HG03045 (cell line): ENCODE measurements around the gene SLC6A9.

Experiments
- ATAC-seq: cut with Tn5 transposase; IDR thresholded peaks from one replicate; pipeline ENCODE4 v1.9.1; 2021; ENCODE audit warnings: mild to moderate bottlenecking, moderate library complexity; ENCODE audit not compliant: unreplicated experiment

SLC6A9 gene

DNA sequence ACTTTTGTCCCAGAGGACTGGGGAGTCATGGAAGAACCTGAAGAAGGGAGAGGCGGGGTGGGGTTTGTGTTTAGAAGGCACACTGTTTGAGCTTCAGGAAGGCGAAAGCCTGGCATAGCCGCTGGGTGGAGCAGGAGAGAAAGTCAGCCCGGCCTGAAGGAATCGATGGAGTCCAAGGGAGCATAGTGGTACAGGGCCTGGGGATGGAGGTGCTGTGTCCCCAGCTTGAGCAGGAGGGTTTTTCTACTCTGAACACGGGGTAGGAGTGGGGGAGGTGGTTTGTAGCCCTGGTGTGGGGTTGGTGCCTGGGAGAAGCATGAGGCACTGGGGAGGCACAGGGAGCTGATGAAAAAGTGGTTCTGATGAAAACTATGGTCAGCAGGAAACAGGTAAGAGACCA lies 44.5 kb downstream of the SLC6A9 start:
- no peak for ATAC-seq

DNA sequence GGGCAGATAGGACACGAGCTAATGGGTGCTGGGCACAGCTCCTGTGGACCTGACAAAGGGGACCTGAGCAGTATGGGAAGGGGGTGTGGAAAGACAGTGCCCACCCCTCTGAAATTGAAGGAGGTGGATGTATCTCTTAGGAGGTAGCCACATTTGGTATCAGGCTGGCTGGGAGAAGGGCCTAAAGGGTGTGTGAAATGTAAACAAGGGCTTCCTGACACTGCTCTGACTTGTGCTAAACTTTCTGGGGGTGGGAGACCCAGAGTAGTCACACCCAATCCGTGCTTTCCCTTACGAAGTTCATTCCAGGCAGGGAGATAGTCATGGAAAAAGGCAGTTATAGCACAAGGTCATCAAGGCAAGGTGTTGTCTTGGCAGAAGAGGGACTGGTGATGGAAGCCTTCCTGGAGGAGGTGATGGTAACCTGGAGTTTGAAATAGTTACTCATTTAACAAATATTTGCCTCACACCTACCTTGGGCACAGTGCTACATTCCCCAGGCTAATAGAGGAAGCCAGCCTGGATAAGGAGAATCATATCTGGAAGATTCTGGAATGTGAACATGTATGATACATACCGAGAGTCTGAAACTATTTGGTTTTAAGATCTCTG lies 45.2 kb downstream of the SLC6A9 start:
- ATAC-seq: no peak

DNA sequence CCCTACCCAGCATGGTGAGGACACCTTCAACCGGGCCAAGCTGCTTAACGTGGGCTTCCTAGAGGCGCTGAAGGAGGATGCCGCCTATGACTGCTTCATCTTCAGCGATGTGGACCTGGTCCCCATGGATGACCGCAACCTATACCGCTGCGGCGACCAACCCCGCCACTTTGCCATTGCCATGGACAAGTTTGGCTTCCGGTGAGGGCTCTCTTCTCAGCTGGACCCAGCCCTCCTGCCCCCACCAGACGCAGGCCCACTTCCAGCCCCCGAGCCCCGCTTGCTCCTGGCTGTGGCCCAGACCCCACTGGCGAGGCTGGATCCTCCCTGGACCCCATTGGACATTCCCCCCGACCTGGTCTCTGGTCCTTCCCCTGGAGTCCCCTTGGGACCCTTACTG lies 46.4 kb downstream of the SLC6A9 start:
- no peak for ATAC-seq

DNA sequence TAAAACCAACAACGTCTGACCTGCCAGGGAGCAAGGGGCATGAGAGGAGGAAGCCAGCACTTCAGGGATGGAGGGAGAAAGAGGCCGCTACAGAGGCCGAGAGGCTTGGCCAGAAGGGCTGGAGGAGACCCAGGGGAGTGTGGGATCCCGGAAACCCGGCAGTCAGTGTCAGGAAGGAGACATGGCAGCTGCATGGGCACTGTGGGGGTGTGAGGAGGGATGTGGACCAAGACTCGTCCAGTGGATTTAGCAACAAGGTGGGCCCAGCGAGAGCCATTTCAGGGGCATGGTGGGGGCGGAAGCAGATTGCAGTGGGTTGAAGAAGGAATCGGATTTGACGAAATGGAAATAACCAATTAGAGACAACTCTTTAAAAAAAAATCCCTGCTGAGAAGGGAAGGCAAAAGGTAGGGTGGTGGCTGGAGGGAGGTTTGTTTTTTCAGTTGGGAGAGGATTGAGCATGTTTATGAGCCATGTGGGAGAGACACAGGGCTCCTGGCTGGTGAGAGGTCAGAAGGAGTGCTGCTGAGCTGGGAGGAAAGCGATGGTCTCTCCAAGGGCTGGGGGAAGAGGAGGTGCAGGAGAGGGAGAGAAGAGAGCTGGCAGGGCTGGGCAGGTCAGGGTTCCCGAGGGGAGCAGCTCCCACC lies 47.9 kb downstream of the SLC6A9 start:
- ATAC-seq: no peak

DNA sequence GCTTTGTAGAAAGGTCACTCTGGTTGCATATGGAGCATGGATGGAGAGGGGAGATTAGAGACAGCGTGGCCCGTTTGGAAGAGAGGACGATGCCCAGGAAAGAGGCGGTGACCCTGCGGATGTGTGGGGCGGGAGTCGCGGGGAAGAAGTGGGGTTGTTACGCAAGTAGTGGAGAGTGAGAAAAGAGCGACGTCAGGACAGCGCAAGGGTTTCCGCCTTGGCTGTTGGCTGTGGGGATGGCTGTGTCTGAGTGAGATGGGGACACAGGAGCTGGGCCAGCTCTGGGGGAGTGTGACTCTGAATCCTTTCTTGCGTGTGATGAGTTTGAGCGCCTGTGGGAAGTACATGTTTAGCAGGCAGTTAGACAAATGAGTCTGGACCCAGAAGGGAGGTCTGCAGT lies 48.5 kb downstream of the SLC6A9 start:
- no peak for ATAC-seq

DNA sequence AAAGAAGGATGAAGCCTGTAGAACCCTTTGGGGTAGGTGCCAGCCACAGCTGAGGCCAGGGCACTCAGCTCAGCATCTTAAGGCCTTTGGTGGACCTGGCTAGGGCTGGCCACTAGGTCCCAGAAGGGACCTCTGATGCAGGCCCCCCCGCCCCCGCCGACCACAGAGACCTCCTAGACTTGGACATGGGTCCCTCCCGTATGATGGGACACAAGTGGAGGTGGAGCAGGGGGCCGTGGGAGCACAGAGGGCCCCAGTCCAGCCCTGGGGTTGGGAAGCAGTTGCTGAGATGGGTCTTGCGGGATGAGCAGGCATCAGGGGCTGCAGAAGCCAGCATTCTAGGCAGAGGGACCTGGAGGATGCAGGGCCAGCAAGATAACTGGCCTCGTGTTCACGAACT lies 49.0 kb downstream of the SLC6A9 start:
- no peak for ATAC-seq

DNA sequence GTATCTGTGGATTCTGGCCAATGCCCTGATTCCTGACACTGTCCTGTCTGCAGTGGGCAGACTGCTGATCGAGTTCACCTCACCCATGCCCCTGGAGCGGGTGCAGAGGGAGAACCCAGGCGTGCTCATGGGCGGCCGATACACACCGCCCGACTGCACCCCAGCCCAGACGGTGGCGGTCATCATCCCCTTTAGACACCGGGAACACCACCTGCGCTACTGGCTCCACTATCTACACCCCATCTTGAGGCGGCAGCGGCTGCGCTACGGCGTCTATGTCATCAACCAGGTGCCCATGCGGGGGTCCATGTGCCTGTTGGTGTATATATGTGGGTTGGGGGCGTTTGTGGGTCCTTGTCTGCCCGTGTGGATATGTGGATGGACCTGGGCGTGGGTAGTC lies 49.6 kb downstream of the SLC6A9 start:
- ATAC-seq: no peak

DNA sequence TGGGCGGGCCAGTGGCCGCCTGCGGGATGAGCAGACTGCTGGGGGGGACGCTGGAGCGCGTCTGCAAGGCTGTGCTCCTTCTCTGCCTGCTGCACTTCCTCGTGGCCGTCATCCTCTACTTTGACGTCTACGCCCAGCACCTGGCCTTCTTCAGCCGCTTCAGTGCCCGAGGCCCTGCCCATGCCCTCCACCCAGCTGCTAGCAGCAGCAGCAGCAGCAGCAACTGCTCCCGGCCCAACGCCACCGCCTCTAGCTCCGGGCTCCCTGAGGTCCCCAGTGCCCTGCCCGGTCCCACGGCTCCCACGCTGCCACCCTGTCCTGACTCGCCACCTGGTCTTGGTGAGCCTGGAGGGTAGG lies 50.1 kb downstream of the SLC6A9 start:
- no peak for ATAC-seq

DNA sequence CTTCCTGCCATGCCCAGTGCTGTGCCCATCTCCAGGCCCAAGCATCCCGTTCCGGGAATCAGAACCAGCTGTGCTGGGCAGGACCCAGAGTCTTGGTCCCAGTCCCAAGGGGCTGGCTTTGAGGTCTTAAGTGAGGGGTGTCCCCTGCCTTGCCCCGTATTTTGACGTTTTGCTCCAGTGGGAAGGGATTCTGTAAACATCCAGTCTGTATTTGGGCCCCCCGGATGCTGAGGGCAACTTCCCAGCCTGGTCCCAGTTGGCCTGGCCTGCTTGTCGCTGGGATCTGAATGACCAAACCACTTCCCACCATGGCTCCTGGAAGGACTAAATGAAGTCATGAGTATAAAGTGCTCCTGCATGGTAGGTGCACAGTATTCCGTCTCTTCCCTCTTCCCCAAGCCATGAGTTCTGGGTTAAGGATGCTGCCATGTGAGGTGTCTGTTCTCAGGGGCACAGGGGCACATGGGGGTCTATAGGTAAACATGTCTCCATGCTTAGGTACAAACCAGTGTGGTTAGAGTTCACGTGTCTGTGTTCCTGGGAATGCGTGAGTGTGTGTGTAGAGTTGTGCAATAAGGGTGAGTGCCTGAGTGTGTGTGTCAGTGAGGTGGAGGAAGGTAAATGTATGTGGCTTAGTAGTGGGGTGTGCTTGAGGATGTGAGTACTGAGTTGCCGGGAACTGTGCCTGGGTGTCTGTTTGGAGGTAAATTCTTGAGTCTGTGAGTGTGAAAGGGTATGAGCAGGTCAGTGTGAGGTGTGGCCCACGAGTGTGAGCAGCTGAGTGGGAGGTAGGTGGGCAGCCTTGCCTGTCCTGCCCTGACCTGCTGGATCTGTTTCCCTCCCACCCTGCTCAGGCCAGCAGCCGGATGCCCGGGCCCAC lies 50.8 kb downstream of the SLC6A9 start:
- no peak for ATAC-seq

DNA sequence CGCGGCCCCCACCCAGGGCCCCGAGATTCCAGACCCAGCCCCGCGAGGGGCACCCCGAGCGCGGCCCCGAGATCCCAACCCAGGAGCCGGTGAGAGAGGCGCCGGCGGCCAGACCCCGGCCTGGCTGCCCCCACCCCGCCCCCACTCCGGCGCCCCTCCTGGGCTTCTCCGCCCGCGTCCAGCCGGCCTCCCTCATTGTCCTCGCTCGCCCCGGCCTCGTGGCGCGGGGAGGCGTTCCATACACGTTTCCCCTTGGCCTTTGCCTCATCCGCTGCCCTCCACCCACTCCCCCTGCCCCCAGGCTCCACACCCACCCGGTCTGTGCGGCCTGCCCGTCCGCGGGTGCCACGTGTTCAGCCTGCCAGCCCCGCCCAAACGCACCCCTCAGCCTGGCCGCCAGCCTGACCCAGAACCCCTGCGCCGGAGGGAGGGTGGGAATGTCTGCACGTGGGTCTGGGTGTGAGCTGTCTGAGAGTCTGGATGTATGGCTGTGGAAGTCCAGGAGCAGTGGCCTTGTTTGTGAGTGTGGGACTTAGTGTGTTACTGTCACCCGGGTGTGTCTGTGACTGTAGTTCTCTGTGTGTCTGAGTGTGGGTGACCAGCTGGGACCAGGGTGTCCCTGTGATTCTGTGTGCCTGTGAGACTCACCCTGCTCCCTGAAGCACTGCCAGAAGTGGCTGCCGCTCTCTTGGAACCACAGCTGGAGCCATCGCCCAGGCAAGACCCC lies 51.6 kb downstream of the SLC6A9 start:
- no peak for ATAC-seq

DNA sequence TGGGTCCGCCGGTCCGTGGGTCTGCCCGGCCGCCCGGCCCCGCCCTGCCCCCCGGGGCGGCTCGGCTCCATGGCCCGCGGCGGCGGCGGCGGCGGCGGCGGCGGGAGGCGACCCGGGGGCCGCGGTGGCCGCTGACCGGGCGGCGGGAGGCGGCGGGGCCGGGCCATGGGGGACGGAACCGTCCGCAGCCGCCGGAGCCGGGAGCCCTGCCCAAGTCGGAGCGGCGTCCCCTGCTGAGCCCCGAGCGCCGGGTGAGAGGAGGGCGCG lies 52.1 kb downstream of the SLC6A9 start:
- no peak for ATAC-seq

DNA sequence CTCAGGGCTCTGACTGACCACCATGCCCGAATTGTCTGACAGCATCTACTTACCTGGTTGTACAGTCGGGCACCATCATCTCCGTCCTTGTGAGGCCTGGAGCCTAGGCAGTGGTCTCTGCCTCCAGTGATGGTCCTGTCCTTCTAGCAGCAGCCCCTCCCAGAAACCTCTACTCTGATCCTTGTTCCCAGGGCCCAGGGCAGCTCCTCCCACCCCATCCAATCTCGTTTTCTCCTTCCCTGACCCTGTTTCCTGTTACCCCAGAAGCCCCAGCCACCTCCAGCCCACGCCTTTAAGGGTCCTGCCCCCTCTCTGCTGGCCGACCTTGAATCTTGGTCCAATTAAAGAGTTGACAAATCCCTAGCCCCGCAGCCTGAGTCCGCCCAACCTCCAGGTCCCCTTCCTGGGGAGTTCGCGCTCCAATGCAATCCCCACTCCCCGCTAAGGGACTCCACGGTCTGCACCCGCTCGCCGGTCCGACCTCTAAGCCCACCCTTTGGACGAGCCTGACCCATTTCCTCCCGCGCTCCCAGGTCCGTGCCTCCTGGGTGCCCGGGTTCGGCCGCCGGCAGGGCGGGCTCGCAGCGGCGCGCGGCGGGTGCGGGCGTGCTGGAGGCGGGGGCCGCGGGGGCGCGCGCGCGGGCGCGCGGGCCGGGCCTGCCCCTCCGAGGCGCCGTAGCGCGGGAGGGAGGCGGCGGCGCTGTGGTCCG lies 52.6 kb downstream of the SLC6A9 start, which contains the start of gene B4GALT2:
TSS of gene B4GALT2 (plus strand) at position 660 of the 710 bp plus-strand sequence. CDS start 1,951 bp downstream, outside the sequence.
- no peak for ATAC-seq

DNA sequence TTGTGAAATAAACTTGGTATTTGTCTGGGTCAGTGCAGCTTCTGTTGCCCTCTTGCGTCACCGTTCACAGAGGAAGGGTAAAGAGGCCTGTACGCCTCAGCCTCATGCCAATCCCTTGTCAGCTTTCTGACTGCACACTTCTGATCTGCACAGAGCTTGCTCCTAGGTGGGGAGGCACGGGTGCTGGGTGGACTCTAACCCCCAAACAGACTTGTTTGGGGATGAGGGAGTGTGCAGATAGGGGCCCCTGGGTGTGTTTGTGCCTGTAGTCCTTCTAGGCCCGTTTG lies 53.1 kb downstream of the SLC6A9 start:
- ATAC-seq: no peak

DNA sequence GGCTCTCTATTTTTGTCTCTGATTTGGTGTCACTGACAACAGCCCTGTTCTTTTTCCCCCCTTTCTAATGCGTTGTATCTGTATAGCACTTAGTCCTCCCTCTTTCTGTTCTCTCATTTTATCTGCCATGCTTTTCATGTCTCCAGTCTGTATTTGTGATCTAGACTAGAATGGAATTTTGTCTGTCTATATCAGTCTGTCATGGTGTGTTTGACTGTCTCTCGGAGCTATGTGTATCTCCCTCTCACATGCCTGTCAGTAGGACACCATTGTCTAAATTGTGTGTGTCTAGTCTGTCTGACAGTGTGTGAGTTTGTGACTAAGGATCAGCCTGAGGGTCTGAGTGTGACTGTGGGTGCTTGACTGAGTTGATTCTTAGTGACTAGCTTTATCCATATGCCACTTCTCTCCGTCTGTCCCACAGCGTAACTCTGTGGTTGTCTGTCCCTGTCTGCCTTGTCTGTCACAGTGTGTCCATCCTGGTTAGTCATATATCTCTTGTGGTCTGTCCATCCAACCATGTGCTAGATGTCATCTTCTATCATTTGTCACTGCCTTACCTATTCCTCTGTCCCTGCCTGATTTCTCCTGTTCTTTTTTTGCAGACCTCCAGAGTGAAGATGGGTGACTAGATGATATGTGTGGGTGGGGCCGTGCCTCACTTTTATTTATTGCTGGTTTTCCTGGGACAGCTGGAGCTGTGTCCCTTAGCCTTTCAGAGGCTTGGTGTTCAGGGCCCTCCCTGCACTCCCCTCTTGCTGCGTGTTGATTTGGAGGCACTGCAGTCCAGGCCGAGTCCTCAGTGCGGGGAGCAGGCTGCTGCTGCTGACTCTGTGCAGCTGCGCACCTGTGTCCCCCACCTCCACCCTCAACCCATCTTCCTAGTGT lies 53.6 kb downstream of the SLC6A9 start:
- no peak for ATAC-seq

DNA sequence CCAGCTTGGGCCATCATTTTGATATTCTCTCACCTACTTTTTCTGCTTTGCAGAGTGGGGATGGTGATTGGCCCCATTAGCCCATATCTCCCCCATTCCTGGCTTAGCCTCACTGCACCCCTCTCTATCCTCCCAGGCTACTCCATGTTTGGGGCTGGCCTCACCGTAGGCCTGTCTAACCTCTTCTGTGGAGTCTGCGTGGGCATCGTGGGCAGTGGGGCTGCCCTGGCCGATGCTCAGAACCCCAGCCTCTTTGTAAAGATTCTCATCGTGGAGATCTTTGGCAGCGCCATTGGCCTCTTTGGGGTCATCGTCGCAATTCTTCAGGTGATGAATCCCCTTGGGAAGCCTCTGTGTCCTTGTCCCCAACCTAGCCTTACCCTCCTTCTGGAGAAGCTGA lies 54.4 kb downstream of the SLC6A9 start:
- ATAC-seq: no peak

DNA sequence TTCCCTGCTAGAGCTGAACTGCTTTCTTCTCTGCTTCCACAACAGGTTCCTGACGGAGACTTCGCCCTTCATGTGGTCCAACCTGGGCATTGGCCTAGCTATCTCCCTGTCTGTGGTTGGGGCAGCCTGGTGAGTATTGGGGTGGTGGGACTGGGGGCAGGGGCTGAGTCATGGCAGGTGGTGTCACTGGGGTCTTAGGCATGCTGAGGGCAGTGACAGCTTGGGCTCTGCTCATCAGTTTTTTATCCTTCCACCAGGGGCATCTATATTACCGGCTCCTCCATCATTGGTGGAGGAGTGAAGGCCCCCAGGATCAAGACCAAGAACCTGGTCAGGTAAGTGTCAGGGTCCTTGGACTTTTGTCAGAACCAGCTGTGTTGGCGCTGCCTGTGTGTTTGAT lies 55.2 kb downstream of the SLC6A9 start:
- ATAC-seq: no peak

DNA sequence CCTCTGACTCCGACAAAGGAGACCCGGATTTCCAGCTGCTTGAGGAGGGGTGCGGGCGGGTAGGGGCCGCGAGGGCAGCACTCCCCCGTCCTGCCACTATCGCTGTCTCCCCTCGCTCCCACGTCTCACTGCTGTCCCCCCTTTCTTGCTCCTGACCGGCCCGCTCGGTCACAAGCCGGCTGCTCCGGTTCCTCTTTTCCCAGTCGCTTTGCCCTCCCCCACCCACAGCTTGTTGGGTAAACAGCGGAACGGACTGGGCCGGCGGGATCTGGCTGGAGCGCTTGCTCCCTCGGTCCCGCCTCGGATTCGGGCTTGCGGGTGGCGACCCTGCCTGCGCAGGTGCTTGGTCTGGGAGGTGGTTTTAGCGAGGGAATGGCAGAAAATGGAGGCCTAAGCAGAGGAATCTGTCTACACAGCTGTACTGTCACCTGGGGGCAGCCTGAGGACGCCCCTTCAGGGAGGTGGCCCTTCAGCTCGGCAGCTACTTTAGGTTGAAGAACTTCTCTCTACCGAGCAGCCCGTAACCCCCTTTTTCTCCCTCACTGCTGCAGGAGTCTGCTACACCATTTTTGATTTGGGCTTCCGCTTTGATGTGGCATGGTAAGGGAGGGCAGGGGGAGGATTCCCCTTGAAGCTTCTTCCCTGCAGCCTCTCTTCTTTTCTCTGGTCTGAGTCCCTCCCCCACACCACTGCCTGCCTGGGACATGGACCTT lies 55.9 kb downstream of the SLC6A9 start:
- peak; percentile 5 for ATAC-seq

DNA sequence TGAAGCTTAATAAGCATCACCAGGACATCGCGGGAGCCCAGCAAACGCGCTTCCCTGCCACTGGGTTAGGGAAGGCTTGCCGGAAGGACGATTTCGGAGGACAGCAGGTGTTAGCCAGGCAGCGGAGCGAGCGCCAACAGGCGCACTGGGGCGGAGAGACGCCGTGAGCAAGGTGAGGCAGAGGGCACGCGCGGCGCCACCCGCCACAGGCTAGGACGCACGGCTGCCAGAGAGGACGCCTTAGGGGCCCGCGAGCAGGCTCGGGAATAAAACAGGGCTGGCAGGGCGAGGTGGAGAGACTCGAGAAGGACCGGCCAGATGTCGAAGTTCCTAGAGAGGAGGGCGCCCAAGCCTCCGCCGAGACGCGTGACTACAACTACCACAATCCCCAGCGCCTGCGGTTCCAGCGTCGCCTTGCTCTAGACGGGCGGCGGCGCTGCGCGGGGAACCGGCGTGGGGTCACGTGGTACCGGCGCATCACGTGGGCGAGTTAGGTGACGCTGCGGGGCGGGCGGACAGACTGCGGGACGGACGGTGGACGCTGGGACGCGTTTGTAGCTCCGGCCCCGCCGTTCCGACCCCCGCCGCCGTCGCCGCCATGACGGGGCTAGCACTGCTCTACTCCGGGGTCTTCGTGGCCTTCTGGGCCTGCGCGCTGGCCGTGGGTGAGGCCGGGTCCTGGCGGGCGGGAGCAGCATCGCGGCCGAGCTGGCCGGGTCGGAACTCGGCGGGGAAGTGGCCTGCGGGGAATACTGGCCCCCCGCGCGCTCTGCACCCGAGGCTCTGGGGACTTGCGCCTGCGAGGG lies 56.6 kb downstream of the SLC6A9 start, which contains the start of gene ATP6V0B:
TSS of gene ATP6V0B (plus strand) at position 518 of the 806 bp plus-strand sequence. CDS start at position 599, 81 bp downstream.
- peak; percentile 55 for ATAC-seq
